GM18505 (cell line): ENCODE data around the gene WSB1.

Experiments used
- ATAC-seq: cut with Tn5 transposase; IDR thresholded peaks from one replicate; pipeline ENCODE4 v1.9.1; 2021; ENCODE audit not compliant: unreplicated experiment
- POLR2A ChIP-seq: IDR thresholded peaks from 4 replicates; pipeline ENCODE4 v1.6.1; 2011; ENCODE audit warnings: borderline replicate concordance; ENCODE audit not compliant: insufficient read depth, insufficient read length; ENCODE audit errors: extremely low read depth

Gene WSB1

GRCh38 chr17:27354491-27355081 lies 60.7 kb downstream of the WSB1 start:
- no peak for TF ChIP-seq POLR2A

DNA sequence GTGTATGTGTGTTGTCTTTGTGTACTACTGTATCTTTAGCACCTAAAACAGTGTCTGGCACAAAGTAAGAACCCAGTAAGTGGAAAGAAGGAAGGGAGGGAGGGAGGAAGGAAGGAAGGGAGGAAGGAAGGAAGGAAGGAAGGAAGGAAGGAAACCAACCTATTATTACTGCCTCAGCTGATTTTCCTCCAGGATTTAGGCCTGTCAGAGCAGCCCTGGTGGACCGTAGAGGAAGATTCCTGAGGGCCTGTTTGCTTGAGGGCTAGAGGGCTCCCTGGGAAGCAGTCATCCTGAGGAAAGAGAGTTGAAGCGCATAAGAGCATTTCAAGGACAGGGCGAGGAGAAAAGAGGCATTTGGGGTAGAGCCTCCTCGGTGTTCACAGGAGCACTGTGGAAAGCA lies 61.5 kb downstream of the WSB1 start:
- no peak for ATAC-seq
- TF ChIP-seq POLR2A, result no peak

More at GRCh38 chr17:27354491-27355081, 60.7 kb downstream of the WSB1 start:
- no peak for ATAC-seq

GRCh38 chr17:27356091-27356705 lies 62.3 kb downstream of the WSB1 start:
- TF ChIP-seq POLR2A, result no peak
- no peak for ATAC-seq

GRCh38 chr17:27357236-27357635 lies 63.3 kb downstream of the WSB1 start:
- no peak for ATAC-seq
- no peak for TF ChIP-seq POLR2A

DNA sequence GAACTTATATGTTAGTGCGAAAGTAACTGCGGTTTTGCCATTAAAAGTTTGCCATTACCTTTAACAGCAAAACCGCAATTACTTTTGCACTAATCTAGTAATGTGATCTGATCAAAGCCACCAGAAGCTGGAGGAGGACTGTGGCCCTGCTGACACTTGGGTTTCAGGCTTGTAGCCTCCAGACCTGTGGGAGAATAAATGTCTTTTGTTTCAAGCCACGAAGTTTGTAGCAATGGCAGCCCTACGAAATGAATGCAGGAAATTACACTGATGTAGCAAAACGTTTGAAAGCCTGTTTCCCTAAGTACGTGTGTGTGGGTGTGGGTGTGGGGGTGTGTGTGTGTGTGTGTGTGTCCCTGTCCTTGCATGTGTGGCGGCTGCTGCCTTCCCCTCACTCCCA lies 66.6 kb downstream of the WSB1 start:
- no peak for TF ChIP-seq POLR2A
- no peak for ATAC-seq

DNA sequence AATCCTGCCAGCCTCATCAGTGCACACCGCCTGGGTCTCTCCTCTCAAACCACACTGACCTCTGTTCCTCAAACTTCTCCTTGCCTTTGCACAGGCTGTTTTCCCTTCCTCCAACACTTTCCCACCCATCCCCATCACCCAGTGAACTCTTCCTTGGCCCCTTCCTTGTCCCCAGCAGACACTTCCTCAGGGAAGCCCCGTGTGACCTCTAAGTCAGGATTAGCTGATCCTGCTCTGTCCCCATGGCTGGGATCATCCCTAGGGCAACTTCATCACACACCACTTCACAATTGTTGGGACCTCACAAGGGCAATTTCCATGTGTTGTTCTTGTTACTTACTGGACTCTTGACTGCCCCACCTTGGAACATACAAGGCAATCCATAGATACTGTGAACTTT lies 67.8 kb downstream of the WSB1 start:
- ATAC-seq, result no peak
- TF ChIP-seq POLR2A, result no peak

- no peak for TF ChIP-seq POLR2A
- ATAC-seq, result no peak
These were observed 68.6 kb downstream of the WSB1 start for GRCh38 chr17:27362503-27362902.

- TF ChIP-seq POLR2A, result no peak
- no peak for ATAC-seq
These were observed 69.0 kb downstream of the WSB1 start for GRCh38 chr17:27362909-27363308.

DNA sequence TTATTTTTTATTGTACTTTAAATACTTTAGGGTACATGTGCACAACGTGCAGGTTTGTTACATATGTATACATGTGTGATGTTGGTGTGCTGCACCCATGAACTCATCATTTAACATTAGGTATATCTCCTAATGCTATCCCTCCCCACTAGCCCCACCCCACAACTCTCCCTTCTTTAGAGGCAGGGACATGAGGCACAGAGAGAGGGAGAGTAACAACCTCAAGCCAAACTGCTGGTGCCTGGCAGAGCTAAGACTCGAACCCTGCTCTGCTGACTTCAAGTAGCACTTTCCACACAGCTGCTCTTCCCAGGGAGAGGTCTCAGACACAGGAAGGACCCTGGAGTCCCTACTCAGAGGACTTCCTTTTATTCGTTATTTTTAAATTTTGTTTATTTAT lies 69.4 kb downstream of the WSB1 start:
- no peak for TF ChIP-seq POLR2A
- ATAC-seq, result no peak
